Right atrium auricular region (tissue), 2 donors: Measurements from ENCODE around the gene TFEC. TPM values are rescaled to one million over a fixed set of nuclear protein-coding genes. Genes with fewer than 3 reads are reported as not detected.

Experiments used
- DNase-seq: peaks from one replicate; pipeline ENCODE4 v3.0.0-alpha.2; 2019; ENCODE audit warnings: low spot score
- H3K27ac ChIP-seq, 2 donors: fragments of 200-600 bp; sonication (generic); 1 replicate in 1 of 2; 2 replicates in 1 of 2; pipeline ENCODE4 v1.5.1; 2016 to 2019
- H3K27me3 ChIP-seq, 2 donors: fragments of 200-600 bp; sonication (generic); one replicate each; pipeline versions ENCODE4 v1.5.1 to v1.6.0; 2017 to 2019
- H3K36me3 ChIP-seq: fragments of 200-600 bp; sonication (generic); one replicate; pipeline ENCODE4 v1.5.1; 2016
- H3K4me1 ChIP-seq, 2 donors: fragments of 200-600 bp; sonication (generic); one replicate each; pipeline versions ENCODE4 v1.5.1 to v1.6.0; 2017 to 2019
- H3K4me3 ChIP-seq, 2 donors: fragments of 200-600 bp; sonication (generic); 1 replicate in 1 of 2; 2 replicates in 1 of 2; pipeline ENCODE4 v1.5.1; 2017 to 2019; ENCODE audit warnings: mild to moderate bottlenecking in 1 of 2, moderate library complexity in 1 of 2
- H3K9me3 ChIP-seq, 2 donors: fragments of 200-600 bp; sonication (generic); one replicate each; pipeline ENCODE4 v1.5.1; 2019
- CTCF ChIP-seq, 2 donors: fragments of 200-600 bp; sonication (generic); IDR thresholded peaks; one replicate each; pipeline ENCODE4 v1.5.1; 2019; ENCODE audit warnings: antibody characterized with exemption in 2 of 2
- total RNA-seq, 2 donors: library from RNA; depleted of rRNA; stranded (reverse); fragments of >200 nt; gene quantifications; one replicate each; pipeline ENCODE4 v1.1.0, GENCODE V29; 2016

TFEC gene
- total RNA-seq, 2 donors from 2014 or later: 1.9 to 2.1 TPM

GRCh38 chr7:115888981-115889668 is 141.4 kb downstream of the TFEC start:
- H3K4me1 ChIP-seq: no peaks in the 10 kb centered on the region

GRCh38 chr7:115885550-115885949 is 145.0 kb downstream of the TFEC start:
- Histone ChIP-seq H3K4me1 (no peaks in the 10 kb centered on the region), H3K4me3 (no peak overlapping the region), H3K27me3 (no peaks in the 10 kb centered on the region), H3K27ac (no peak overlapping the region), H3K9me3 (peaks cover 0 to 8% of the 10 kb centered on the region in 2 donors), H3K36me3 (no peaks in the 10 kb centered on the region)
- no peak for DNase-seq
- no peak for TF ChIP-seq CTCF (IDR thresholded peaks at IDR 0.05)

More at GRCh38 chr7:115888981-115889668, 141.4 kb downstream of the TFEC start:
- Histone ChIP-seq H3K27ac (no peak overlapping the region), H3K36me3 (no peaks in the 10 kb centered on the region), H3K4me3 (no peak overlapping the region), H3K27me3 (no peaks in the 10 kb centered on the region), H3K9me3 (peaks cover 0 to 12% of the 10 kb centered on the region in 2 donors)
- TF ChIP-seq CTCF (IDR thresholded peaks at IDR 0.05): no peak
- no peak for DNase-seq

Other genes starting within 250 kb of the TFEC start
- 10 to 100 TPM; 18.0 to 23.3 TPM for gene TES, start 179.8 kb upstream of the TFEC start, total RNA-seq